ENCODE data around the gene SLC45A1. TPM values are rescaled to one million over a fixed set of nuclear protein-coding genes. Genes with fewer than 3 reads are reported as not detected.
"Not testable (repeated sequence)": the region's sequence is repeated elsewhere in the genome, so short reads cannot be mapped to it uniquely, and the experiment has no call there.

Gene SLC45A1
- 3.3 TPM for total RNA-seq

GRCh38 chr1:8317647-8318381, at the start of gene SLC45A1:
Gene SLC45A1 (plus strand): TSS chr1:8318114. CDS start chr1:8324330, 6,216 bp downstream.
- peak; percentile 66 for DNase-seq (ENCODE audit: low spot score)

DNA sequence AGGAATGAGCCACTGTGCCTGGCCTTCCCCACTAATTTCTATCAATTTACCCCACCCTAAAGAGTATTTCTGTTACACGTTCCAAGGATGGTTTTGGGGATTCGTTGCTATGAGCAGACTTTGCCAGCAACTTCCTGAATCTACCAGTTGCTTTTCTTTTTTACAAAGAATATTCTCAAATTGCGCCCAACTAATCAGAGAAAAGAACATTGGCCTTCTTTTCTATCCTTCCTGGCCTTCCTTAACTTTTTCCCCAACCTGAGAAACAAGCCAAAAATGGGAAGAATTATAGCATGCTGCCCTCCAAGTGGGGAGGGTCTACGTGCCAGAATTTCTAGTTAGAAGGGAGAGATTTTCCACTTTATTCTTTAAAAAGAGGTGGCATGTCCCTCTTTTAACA, 44.9 kb upstream of the SLC45A1 start:
- DNase-seq (ENCODE audit: low spot score), result no peak

DNA sequence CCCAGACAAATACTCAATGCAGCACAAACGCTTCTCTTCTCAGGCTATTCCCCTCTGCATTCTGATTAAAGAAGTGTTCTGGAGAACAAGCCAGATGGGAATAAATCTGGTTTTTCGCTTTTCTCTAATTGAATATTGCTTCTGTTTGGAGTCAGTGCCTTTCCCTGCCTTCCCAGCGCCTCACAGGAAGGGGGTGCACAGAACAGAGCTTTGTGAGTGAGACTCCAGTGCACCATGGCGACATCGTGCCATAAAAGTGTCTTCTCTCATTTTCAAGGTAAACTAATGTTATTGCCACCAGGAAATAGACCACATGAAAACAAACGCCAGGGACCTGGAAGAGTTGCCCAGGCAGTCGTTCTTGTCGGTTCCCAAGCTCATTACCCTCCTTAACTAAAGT, 43.6 kb upstream of the SLC45A1 start:
- no peak for DNase-seq (ENCODE audit: low spot score)

GRCh38 chr1:8276173-8276914, 41.6 kb upstream of the SLC45A1 start:
- no peak for DNase-seq (ENCODE audit: low spot score)

DNA sequence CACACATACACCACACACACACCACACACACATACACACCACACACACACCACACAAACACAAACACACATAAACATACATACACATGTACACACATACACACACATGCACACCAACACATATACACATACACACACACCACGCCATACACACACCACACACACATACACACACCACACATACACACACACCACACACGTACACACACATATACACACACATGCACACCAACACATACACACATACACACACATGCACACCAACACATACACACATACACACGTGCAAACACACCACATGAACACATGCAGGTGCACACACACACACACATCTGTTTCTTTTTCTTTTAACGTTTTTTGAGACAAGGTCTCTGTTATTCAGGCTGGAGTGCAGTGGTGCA, 41.0 kb upstream of the SLC45A1 start:
- DNase-seq (ENCODE audit: low spot score), result no peak

DNA sequence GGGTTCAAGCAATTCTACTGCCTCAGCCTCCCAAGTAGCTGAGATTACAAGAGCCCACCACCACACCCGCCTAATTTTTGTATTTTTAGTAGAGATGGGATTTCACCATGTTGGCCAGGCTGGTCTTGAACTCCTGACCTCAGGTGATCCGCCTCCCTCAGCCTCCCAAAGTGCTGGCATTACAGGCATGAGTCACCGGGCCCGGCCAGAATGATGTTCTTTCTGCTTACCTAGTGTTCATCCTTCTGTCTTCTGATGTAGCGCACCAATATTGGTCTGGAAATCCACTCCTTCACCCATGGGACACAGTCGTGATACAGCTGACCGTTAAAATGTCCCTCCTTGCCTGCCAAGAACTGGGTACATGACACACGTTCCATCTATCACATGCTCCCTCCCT, 39.2 kb upstream of the SLC45A1 start:
- not testable (repeated sequence) for DNase-seq (ENCODE audit: low spot score)

- DNase-seq (ENCODE audit: low spot score), result no peak
Observed at GRCh38 chr1:8281843-8282509, 35.9 kb upstream of the SLC45A1 start.

GRCh38 chr1:8283058-8283884, 34.6 kb upstream of the SLC45A1 start:
- no peak for DNase-seq (ENCODE audit: low spot score)

- DNase-seq (ENCODE audit: low spot score), result no peak
Observed at GRCh38 chr1:8284127-8284526, 33.8 kb upstream of the SLC45A1 start.

DNA sequence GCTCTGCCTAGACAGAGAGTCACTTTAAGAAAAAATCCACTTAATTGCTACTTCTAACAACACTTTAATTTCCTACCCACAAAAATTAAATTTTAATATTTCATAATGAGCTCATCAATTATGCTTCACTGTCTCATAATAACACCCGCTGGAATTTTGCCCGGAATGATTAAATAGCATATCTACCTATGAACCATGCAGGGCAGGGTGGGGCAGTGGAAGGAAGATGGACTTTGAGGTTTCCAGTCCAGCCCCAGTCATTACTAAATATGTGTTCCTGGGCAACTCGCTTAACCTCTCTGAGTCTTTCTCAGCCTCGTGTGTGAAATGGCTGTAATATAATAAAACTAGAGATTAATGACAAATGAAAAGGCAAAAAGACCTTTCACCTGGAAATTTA, 32.8 kb upstream of the SLC45A1 start:
- no peak for DNase-seq (ENCODE audit: low spot score)

- DNase-seq (ENCODE audit: low spot score), result no peak
Observed at GRCh38 chr1:8285965-8286364, 31.9 kb upstream of the SLC45A1 start.

DNA sequence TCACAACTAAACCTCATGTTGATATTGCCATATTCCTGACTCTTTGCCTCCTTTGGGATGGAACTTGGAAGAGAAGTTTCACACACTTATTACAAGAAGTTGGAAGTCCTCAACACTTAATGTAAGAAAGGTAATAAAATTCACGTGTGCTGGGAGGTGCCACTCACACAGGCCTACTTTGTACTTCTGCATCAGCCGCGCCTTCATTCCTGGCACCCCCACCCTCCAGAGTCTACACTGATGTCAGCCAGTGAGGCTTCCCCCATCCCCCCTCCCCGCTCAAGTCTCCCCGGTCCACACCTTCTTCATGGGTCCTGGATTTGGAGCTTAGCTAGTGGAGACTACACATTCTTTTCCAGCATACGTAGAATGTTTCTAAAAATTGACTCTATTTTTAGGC, 24.8 kb upstream of the SLC45A1 start:
- DNase-seq (ENCODE audit: low spot score), result no peak

DNA sequence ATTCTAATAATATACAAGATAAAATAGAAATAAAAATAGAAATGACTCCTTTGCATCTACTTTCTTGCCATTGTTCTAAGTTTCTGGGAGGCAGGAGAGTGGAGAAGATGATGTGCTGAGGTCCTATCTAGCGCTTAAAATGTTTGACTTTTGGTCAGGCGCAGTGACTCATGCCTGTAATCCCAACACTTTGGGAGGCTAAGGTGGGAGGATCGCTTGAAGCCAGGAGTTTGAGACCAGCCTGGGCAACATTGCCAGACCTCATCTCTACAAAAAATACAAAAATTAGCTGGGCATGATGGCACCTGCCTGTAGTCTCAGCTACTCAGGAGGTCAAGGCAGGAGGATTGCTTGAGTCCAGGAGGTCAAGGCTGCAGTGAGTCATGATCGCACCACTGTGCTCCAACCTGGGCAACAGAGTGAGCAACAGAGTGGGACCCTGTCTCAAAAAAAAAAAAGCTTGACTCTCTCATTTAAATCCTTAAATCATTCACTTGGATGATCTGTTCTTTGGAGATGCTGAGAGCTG, 24.2 kb upstream of the SLC45A1 start:
- no peak for DNase-seq (ENCODE audit: low spot score)

DNA sequence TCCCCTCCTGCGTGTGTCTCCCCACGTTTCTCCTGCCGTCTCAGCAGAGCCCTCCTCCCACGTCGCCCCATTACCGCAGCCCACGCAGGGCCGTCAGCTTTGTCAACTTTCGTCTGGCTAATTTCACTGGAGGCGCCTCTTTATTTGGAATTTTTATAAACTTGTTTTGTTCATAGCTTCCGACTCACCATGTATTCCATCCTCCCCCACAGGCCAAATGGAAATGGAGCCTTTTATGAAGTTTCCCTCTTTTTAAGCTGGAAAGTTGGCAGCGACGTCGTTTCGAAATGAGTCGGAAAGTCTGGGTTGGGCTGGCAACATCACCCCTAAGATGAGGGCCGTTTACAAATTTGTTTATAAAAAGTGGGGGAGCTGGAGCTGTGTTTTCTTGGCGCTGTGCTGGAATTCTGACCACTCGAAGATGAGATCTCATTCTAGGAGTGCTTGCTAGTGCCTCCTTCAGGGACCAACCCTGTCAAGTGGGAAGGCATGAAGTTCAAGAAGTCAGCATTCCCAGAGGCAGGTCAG, 23.7 kb upstream of the SLC45A1 start:
- DNase-seq (ENCODE audit: low spot score), result no peak

DNA sequence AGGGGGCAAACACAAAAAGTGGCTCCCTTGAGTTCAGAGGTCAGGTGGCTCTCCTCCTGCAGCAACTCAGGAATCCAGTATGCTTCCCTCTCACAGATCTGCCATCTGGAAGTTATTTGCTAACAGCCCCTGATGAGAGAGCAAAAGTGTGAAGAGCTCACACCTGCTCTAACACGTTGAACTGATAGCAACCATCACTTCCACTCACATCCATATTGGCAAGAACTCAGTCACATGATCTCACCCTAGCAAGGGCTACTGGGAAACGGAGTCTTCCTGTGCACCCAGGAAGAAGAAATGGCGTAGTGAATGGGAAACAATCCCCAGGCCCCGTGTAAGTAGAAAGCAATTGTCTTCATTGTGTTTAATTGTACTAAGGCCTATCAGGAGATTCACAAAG, 20.7 kb upstream of the SLC45A1 start:
- DNase-seq (ENCODE audit: low spot score), result no peak

DNA sequence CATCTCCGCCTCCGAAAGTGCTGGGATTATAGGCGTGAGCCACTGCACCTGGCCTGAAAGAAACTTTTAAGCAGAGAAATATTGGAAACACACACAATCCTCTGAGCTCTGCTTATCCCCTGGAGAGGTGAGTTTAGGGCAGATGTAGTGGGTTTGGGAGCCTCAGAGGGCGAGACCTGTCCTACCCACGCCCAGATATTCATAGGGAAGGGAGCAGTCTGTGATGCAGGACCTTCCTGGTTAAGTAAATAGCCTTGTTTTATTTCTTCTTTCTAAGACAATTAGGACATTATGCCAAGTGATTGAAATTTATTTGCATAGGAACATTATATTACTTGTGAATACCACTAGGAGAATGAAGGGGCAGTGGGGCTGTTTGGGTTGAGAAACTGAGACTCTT, 18.0 kb upstream of the SLC45A1 start:
- DNase-seq (ENCODE audit: low spot score), result no peak

GRCh38 chr1:8302081-8302956, 15.6 kb upstream of the SLC45A1 start:
- no peak for DNase-seq (ENCODE audit: low spot score)

DNA sequence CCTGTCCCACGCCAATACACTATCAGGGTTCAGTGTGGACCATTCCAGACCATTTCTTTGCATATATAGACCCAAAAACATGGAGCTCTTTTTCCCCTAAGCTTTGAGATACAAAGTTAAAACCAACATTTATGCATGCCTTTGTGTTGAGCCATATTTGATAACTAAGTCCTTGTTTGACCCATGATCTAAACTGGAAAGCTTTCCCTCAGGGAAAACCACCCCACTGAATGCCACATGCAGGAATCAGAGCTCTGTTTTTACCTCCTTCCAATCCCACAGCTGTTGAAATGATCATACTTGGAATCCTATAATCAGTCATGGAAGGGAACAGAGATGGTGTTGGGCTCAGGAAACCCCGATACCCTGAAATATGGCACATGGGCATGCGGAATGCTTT, 14.8 kb upstream of the SLC45A1 start:
- DNase-seq (ENCODE audit: low spot score), result no peak

- no peak for DNase-seq (ENCODE audit: low spot score)
Observed at GRCh38 chr1:8303876-8304275, 14.0 kb upstream of the SLC45A1 start.

DNA sequence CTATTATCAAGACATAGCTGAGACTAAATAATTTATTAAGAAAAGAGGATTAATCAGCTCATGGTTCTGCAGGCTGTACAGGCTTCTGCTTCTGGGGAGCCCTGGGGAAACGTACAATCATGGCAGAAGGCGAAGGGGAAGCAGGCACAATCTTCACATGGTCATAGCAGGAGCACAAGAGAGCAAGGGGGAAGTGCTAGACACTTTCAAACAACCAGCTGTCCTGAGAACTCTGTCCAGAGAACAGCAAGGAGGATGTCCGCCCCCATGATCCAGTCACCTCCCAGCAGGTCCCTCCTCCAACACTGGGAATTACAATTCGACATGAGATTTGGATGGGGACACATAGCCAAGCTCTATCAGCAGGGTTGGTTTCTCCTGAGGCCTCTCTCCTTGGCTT, 10.3 kb upstream of the SLC45A1 start:
- no peak for DNase-seq (ENCODE audit: low spot score)
